DND-41 (cell line): ENCODE results near the gene SPACA7.
"Not testable (repeated sequence)": the region's sequence is repeated elsewhere in the genome, so short reads cannot be mapped to it uniquely, and the experiment has no call there.

Source experiments
- EZH2 ChIP-seq: IDR thresholded peaks from 3 replicates; pipeline ENCODE4 v1.6.1; 2012; ENCODE audit warnings: borderline replicate concordance, low read depth, mild to moderate bottlenecking, moderate library complexity, low read length, inconsistent platforms; ENCODE audit not compliant: severe bottlenecking
- TF ChIP-seq, protein P1 (sequence below): IDR thresholded peaks from 2 replicates; pipeline ENCODE4 v1.5.1; 2012; ENCODE audit warnings: borderline replicate concordance, low read length, moderate library complexity, mild to moderate bottlenecking; ENCODE audit not compliant: poor library complexity, severe bottlenecking; ENCODE audit errors: extremely low read depth

DNA sequence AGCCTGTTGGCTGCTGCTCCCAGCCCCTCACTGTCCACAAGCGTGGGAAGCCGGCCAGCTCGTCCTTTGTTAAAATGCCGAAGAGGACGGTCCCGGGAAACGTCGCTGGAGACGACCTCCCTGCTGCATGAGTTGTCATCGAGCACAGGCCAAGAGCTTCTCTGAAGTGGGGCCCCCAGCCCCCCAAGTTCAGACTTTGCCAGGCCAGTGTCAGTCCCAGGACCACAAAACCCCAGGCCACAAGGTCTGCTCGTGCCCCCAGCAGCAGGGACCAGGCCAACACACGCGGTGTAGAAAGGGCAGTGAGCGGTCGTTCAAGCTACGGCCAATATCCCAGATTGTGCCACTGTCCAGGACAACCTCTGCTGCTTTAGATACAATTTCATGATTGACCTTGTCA is 57.4 kb downstream of the SPACA7 start:
- TF ChIP-seq, protein P1, sequence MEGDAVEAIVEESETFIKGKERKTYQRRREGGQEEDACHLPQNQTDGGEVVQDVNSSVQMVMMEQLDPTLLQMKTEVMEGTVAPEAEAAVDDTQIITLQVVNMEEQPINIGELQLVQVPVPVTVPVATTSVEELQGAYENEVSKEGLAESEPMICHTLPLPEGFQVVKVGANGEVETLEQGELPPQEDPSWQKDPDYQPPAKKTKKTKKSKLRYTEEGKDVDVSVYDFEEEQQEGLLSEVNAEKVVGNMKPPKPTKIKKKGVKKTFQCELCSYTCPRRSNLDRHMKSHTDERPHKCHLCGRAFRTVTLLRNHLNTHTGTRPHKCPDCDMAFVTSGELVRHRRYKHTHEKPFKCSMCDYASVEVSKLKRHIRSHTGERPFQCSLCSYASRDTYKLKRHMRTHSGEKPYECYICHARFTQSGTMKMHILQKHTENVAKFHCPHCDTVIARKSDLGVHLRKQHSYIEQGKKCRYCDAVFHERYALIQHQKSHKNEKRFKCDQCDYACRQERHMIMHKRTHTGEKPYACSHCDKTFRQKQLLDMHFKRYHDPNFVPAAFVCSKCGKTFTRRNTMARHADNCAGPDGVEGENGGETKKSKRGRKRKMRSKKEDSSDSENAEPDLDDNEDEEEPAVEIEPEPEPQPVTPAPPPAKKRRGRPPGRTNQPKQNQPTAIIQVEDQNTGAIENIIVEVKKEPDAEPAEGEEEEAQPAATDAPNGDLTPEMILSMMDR: not testable (repeated sequence)
- TF ChIP-seq EZH2: not testable (repeated sequence)
